ENCODE data around the gene SYAP1. TPM values are rescaled to one million over a fixed set of nuclear protein-coding genes. Genes with fewer than 3 reads are reported as not detected.

SYAP1 gene
- total and polyA plus RNA-seq, 9 of the 15 experiments (the other 6 are each of a cell fraction or from before 2014, with no cell fraction given) = 5.7 to 35.3 (median 27.6) TPM

DNA sequence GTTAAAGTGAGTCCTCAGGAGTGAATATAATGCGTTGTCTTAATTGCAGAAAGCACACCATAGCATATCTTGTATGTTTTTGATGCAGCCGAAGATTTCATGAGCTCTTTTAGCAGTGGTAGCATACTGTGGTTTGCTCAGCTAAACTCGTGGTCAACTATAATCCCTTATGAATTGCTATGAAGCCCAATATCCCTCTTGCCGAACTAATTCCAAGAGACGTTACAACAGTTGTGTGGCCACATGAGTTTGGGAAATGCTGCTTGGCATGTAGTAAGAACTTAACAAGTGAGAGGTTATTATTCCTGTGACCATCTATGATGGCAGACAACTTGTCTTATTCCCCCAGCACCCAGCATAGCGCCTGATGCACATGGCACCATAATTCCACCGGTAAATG, 30.7 kb downstream of the SYAP1 start (continued):
- TF ChIP-seq, protein P1, sequence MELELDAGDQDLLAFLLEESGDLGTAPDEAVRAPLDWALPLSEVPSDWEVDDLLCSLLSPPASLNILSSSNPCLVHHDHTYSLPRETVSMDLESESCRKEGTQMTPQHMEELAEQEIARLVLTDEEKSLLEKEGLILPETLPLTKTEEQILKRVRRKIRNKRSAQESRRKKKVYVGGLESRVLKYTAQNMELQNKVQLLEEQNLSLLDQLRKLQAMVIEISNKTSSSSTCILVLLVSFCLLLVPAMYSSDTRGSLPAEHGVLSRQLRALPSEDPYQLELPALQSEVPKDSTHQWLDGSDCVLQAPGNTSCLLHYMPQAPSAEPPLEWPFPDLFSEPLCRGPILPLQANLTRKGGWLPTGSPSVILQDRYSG (tag; conservative IDR thresholded peaks at IDR 0.05; ENCODE audit: low read depth) = no peak
- no peak for TF ChIP-seq PRPF4 (IDR thresholded peaks at IDR 0.05; ENCODE audit: insufficient read depth, low read depth, low read length, poor library complexity, severe bottlenecking)
- TF ChIP-seq, protein P2, sequence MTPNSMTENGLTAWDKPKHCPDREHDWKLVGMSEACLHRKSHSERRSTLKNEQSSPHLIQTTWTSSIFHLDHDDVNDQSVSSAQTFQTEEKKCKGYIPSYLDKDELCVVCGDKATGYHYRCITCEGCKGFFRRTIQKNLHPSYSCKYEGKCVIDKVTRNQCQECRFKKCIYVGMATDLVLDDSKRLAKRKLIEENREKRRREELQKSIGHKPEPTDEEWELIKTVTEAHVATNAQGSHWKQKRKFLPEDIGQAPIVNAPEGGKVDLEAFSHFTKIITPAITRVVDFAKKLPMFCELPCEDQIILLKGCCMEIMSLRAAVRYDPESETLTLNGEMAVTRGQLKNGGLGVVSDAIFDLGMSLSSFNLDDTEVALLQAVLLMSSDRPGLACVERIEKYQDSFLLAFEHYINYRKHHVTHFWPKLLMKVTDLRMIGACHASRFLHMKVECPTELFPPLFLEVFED (CRISPR knock-in tag; conservative IDR thresholded peaks at IDR 0.05) = no peak
- TF ChIP-seq ETV6 (IDR thresholded peaks at IDR 0.05; ENCODE audit: borderline replicate concordance in 1 of 2, low read depth in 2 of 2, low read length in 1 of 2) = no peak
- no peak for TF ChIP-seq ETV6 (CRISPR knock-in tag; IDR thresholded peaks at IDR 0.05; ENCODE audit: borderline replicate concordance)
- no peak for TF ChIP-seq ZNF589 (CRISPR knock-in tag; IDR thresholded peaks at IDR 0.05; ENCODE audit: low read depth)
- TF ChIP-seq POU5F1 (IDR thresholded peaks at IDR 0.05; ENCODE audit: borderline replicate concordance, low read depth, low read length, partially characterized antibody) = no peak
- no peak for TF ChIP-seq HNRNPH1 (optimal IDR thresholded peaks at IDR 0.05; ENCODE audit: low read depth, low read length)
- no peak for TF ChIP-seq POLR2AphosphoS5 (IDR thresholded peaks at IDR 0.05; ENCODE audit: control insufficient read depth, insufficient read depth, low read depth, low read length)

Data from K562 (cell line).